Lung (tissue), 12 donors: ENCODE measurements around the gene ARL14. TPM values are rescaled to one million over a fixed set of nuclear protein-coding genes. Genes with fewer than 3 reads are reported as not detected.

Experiments used
- ATAC-seq: fragments of 200-7000 bp; cut with Tn5 transposase; one replicate; pipeline ENCODE4 v1.9.1; 2020; ENCODE audit warnings: moderate number of reproducible peaks; ENCODE audit not compliant: insufficient read depth, low FRiP score
- DNase-seq, 3 donors: peaks; one replicate each; pipeline ENCODE4 v3.0.0-alpha.2; 2013 to 2017
- H3K27ac ChIP-seq, 2 donors: one replicate each; pipeline ENCODE4 v1.5.1; 2013; ENCODE audit warnings: mild to moderate bottlenecking in 2 of 2, moderate library complexity in 2 of 2, control low read depth in 1 of 2, inconsistent platforms in 1 of 2, low read depth in 1 of 2, low read length in 1 of 2
- H3K27me3 ChIP-seq, 3 donors: one replicate each; pipeline ENCODE4 v1.5.1; 2013; ENCODE audit warnings: low read length in 2 of 3; ENCODE audit not compliant: control insufficient read depth in 3 of 3, insufficient read depth in 3 of 3
- H3K36me3 ChIP-seq, 4 donors: one replicate each; pipeline ENCODE4 v1.5.1; 2013; ENCODE audit warnings: low read length in 4 of 4, mild to moderate bottlenecking in 1 of 4, moderate library complexity in 1 of 4; ENCODE audit not compliant: control insufficient read depth in 4 of 4, insufficient read depth in 4 of 4
- H3K4me1 ChIP-seq, 5 donors: one replicate each; pipeline ENCODE4 v1.5.1; 2013; ENCODE audit warnings: low read length in 5 of 5, mild to moderate bottlenecking in 2 of 5, moderate library complexity in 1 of 5; ENCODE audit not compliant: control insufficient read depth in 5 of 5, insufficient read depth in 5 of 5
- H3K4me3 ChIP-seq: one replicate; pipeline ENCODE4 v1.5.1; 2013; ENCODE audit warnings: mild to moderate bottlenecking, control low read depth, moderate library complexity
- H3K9ac ChIP-seq, 2 donors: one replicate each; pipeline ENCODE4 v1.5.1; 2013; ENCODE audit warnings: low read length in 2 of 2, control low read depth in 1 of 2; ENCODE audit not compliant: insufficient read depth in 1 of 2
- H3K9me3 ChIP-seq, 4 donors: one replicate each; pipeline ENCODE4 v1.5.1; 2013; ENCODE audit warnings: low read length in 3 of 4, mild to moderate bottlenecking in 1 of 4, moderate library complexity in 1 of 4; ENCODE audit not compliant: control insufficient read depth in 4 of 4, insufficient read depth in 3 of 4
- CTCF ChIP-seq: IDR thresholded peaks from 2 replicates; pipeline ENCODE4 v1.5.1; 2012; ENCODE audit warnings: mild to moderate bottlenecking; ENCODE audit errors: control extremely low read depth, extremely low read depth
- whole genome bisulfite sequencing, 2 donors: extraction: QIAGEN DNeasy Blood & Tissue Kit; methylation state at CpG; one replicate each; pipeline ENCODE4 v1.1.7; 2013; 5-methylcytosine and 5-hydroxymethylcytosine counted together
- polyA plus RNA-seq, 2 donors: library from polyadenylated mRNA; stranded (reverse); fragments of 200-250 nt; gene quantifications; one replicate each; pipeline ENCODE4 v1.2.1, GENCODE V29; 2013
- total RNA-seq, 2 donors: library from RNA; depleted of rRNA in 1 of 2; stranded (reverse); fragments of >200 nt in 1 of 2; gene quantifications; one replicate each; pipeline ENCODE4 v1.2.1, GENCODE V29; 2014 to 2021
- donor health status: control.
- donor health status: control.
- donor health status: Bipolar disorder and iron deficiency.
- donor health status: healthy.
- donor health status: DM: yes; HTN: yes; CAD: no.

The ARL14 gene
- total and polyA plus RNA-seq, 4 donors: 0.09 to 0.24 TPM; not detected in 2

DNA sequence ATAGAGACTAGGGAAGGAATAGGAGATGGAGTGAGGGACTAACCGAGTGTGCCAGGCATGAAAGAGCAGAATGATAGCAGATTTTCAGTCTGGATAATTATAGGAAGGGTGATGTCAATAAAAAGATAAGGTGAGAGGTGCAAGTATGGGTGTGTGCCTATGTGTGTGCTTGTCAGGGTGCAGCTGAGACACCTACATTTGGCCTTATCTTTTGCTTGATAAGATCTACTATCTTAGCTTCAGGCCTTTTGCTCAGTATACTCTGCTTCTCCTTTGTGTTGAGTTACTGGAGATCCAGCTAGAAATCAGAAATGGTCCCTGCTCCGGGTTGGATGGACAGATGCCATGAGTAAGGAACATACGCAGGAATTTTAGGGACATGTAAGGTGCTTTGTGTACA lies 17.4 kb downstream of the ARL14 start:
- no peak for DNase-seq
- Histone ChIP-seq H3K4me3 (no peak overlapping the region), H3K27ac (no peak overlapping the region), H3K27me3 (no peaks in the 10 kb centered on the region), H3K36me3 (no peaks in the 10 kb centered on the region), H3K4me1 (peaks cover 0 to 10% (median 0%) of the 10 kb centered on the region in 5 donors), H3K9me3 (peaks cover 0 to 4% (median 0%) of the 10 kb centered on the region in 4 donors), H3K9ac (no peak overlapping the region)
- 90 to 96% methylated on average over 3 of the region's 3 CpGs for WGBS, 2 donors
- ATAC-seq: no peak
- TF ChIP-seq CTCF: no peak

DNA sequence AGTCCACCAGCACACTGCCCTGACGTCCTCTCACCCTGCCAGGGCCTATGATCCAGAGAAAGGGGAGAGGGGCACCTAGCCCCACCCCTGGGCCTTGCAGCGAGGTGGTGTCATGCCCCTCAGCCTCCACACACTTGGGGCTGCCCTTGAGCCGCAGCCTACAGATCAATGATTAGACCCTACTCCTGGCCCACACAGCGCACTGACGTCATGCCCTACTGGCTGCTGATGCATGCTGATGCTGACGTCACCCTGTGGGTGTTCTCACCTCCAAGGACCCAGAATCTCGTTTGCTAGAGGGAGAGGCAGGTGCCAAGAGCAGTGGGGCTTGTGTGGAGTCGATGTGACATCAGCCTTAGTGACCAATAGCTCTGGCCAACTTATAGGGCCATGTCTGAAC lies 18.0 kb downstream of the ARL14 start:
- no peak for TF ChIP-seq CTCF
- peaks cover 0 to 4% (median 0%) of the 10 kb centered on the region in 4 donors for H3K9me3 ChIP-seq
- no peak for ATAC-seq
- DNase-seq: no peak
- WGBS, 2 donors: 86 to 90% methylated on average over 8 of the region's 8 CpGs
- no peak overlapping the region for H3K9ac ChIP-seq
- no peaks in the 10 kb centered on the region for H3K36me3 ChIP-seq
- H3K27ac ChIP-seq: no peak overlapping the region
- H3K4me3 ChIP-seq: no peak overlapping the region
- no peaks in the 10 kb centered on the region for H3K27me3 ChIP-seq
- H3K4me1 ChIP-seq: peaks cover 0 to 10% (median 0%) of the 10 kb centered on the region in 5 donors

GRCh38 chr3:160695915-160696327 lies 19.0 kb downstream of the ARL14 start:
- peaks cover 0 to 4% (median 0%) of the 10 kb centered on the region in 4 donors for H3K9me3 ChIP-seq
- H3K4me1 ChIP-seq: peaks cover 0 to 10% (median 0%) of the 10 kb centered on the region in 5 donors
- no peaks in the 10 kb centered on the region for H3K27me3 ChIP-seq
- no peak for DNase-seq
- no peak overlapping the region for H3K4me3 ChIP-seq
- 78 to 90% methylated on average over 2 of the region's 2 CpGs for WGBS, 2 donors
- H3K27ac ChIP-seq: no peak overlapping the region
- H3K36me3 ChIP-seq: no peaks in the 10 kb centered on the region
- no peak for ATAC-seq
- no peak for TF ChIP-seq CTCF
- no peak overlapping the region for H3K9ac ChIP-seq

DNA sequence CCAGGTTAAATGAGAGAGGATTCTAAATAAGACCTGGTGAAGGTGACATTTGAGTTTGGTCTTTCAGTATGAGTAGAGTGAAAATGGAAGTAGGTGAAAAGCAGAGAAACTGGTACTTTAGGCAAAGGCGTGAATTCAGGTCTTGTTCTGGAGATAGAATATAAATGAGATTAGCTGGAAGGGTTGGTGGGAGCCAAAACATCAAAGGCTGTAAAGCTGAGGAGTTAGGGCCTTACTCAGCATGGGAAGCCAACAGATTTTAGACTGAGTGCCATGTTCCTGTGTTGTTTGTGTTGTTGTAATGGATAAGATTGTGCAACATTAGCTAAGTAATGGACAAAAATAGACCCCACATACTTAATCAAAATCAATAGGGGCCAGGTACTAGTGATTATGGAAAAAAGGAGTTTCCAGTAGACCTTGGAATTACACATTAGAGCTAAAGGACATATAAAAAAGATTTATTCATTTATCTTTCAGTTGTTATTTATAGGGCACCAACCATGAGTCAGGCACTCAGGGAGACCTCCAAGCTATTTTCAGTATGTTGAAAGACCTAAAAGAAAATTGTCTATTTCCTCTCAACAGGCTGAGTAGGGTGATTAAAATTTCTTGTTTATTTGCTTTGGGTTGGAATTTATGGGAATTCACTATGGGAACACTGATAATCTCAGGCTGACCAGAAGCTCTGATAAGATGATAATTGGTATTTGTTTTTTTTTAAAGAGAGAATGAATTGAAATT lies 20.8 kb downstream of the ARL14 start:
- no peak for TF ChIP-seq CTCF
- no peak overlapping the region for H3K27ac ChIP-seq

More for the DNA sequence above, 20.8 kb downstream of the ARL14 start:
- DNase-seq (no peak), ATAC-seq (no peak)
- Histone ChIP-seq H3K4me1 (peaks cover 0 to 10% (median 0%) of the 10 kb centered on the region in 5 donors), H3K9me3 (peaks cover 0 to 4% (median 0%) of the 10 kb centered on the region in 4 donors), H3K9ac (no peak overlapping the region), H3K4me3 (no peak overlapping the region), H3K36me3 (no peaks in the 10 kb centered on the region), H3K27me3 (no peaks in the 10 kb centered on the region)
- WGBS, 2 donors: 87 to 89% methylated on average over 1 of the region's 1 CpG
